WERI-Rb-1 (cell line): ENCODE data around the gene TAF3.

Source experiments
- DNase-seq: peaks from one replicate; pipeline ENCODE4 v3.0.0-alpha.2; 2020
- H3K27ac ChIP-seq: fragments of 250-450 bp; sonication (Bioruptor Pico); 2 replicates; pipeline ENCODE4 v1.5.1; 2020; ENCODE audit warnings: mild to moderate bottlenecking, moderate library complexity
- H3K27me3 ChIP-seq: fragments of 250-450 bp; sonication (Bioruptor Pico); 2 replicates; pipeline ENCODE4 v1.5.1; 2021; ENCODE audit warnings: mild to moderate bottlenecking, low read depth, moderate library complexity; ENCODE audit not compliant: insufficient read depth, severe bottlenecking
- H3K36me3 ChIP-seq: fragments of 250-450 bp; sonication (Bioruptor Pico); 2 replicates; pipeline ENCODE4 v1.5.1; 2020; ENCODE audit warnings: mild to moderate bottlenecking, moderate library complexity
- H3K4me3 ChIP-seq: 2 replicates; pipeline ENCODE4 v1.5.1; 2011; ENCODE audit warnings: low read depth, mild to moderate bottlenecking, control low read depth, low read length
- H3K9me3 ChIP-seq: fragments of 250-450 bp; sonication (Bioruptor Pico); 2 replicates; pipeline ENCODE4 v1.5.1; 2021; ENCODE audit warnings: mild to moderate bottlenecking, moderate library complexity; ENCODE audit not compliant: severe bottlenecking
- CTCF ChIP-seq: IDR thresholded peaks from 2 replicates; pipeline ENCODE4 v1.5.1; 2011; ENCODE audit warnings: low read depth, mild to moderate bottlenecking, control low read depth, inconsistent platforms, low read length

The TAF3 gene

DNA sequence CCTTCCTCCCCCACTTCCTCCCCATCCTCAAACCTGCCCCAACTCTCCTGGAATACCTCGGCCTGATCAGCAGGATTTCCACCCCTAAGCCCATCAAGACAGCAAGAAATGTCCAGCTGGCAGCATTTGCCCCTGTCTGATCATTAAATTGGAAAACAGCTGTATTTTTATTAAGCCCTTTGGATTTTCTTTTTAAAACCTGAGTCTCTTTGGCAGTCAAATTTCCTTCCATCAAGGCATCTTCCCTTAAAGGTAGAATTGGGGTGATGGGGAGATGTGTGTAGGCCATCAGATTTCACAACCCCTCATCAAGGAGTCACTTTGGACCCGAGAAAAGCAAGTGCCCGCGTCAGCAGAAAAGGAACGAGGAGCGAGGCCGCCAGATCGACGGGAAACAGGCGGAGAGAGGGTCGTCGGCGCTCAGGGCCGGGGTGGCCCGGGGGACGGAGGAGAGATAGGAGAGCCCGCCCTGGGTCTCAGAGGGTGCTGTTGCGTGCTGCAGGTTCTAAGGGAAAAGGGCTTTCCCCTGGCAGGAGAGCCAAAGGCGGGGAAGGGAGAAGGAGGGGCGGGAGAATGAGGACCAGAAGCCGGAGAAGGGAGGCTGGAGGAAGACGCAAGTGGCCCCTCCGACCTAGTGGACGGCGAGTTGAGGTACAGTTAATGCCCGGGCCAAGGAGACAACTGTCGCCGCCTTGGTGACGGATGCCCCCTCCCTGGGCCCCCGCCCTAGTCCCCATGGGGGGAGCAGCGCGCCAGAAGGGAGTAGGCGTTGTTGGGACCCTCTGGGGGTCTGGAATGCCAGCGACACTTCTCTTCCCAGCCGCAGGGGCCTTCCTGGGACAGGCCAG, 224.6 kb downstream of the TAF3 start:
- no peak overlapping the region for H3K4me3 ChIP-seq
- no peak for DNase-seq
- no peak overlapping the region for H3K27ac ChIP-seq
- no peaks in the 10 kb centered on the region for H3K9me3 ChIP-seq
- no peak for TF ChIP-seq CTCF
- no peaks in the 10 kb centered on the region for H3K36me3 ChIP-seq
- peaks cover 75% of the 10 kb centered on the region for H3K27me3 ChIP-seq

DNA sequence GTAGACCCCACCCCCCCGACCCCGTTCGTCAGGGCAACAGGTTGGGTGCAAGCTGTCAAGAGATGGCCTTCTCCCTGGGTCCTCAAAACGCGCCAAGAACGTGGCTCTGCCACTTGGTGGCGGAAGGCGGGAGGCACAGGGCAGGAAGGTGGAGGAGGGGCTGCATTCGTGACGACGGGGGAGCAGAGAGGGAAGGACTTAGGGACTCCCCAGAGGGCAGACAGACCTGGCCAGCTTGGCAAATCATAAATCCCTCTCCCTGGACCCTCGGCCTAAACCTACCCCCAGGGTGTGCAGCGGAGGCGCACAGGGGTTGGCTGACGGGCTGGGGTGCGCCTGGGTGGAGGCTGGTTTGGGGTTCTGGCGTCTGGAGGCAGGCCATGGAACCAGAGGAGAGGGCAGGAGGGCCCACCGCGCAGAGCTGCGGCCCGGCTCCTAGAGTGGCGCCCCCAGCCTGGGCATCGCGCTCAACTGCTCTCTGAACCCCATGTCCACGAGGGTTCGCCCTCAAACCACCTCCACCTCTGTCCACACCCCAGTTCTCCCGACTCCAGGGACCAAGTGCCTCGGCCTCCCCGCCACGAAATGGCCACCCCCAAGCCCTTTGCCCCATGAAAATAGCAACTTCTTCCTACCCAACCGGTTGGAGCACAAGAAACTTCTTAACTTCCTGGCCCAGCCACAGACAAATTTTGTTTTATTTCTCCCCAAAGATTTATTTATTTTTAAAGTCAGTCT, 225.4 kb downstream of the TAF3 start:
- H3K9me3 ChIP-seq = no peaks in the 10 kb centered on the region
- H3K27ac ChIP-seq = no peak overlapping the region
- no peaks in the 10 kb centered on the region for H3K36me3 ChIP-seq
- H3K4me3 ChIP-seq = no peak overlapping the region
- peaks cover 74% of the 10 kb centered on the region for H3K27me3 ChIP-seq
- no peak for DNase-seq
- TF ChIP-seq CTCF = no peak

GRCh38 chr10:8044331-8044907, 226.1 kb downstream of the TAF3 start:
- no peaks in the 10 kb centered on the region for H3K36me3 ChIP-seq
- peaks cover 75% of the 10 kb centered on the region for H3K27me3 ChIP-seq
- H3K27ac ChIP-seq = no peak overlapping the region
- no peak for DNase-seq
- no peak for TF ChIP-seq CTCF
- no peak overlapping the region for H3K4me3 ChIP-seq
- no peaks in the 10 kb centered on the region for H3K9me3 ChIP-seq

GRCh38 chr10:8044908-8045725, 226.8 kb downstream of the TAF3 start:
- H3K36me3 ChIP-seq = no peaks in the 10 kb centered on the region
- H3K27ac ChIP-seq = no peak overlapping the region
- TF ChIP-seq CTCF = no peak
- no peak overlapping the region for H3K4me3 ChIP-seq
- peaks cover 77% of the 10 kb centered on the region for H3K27me3 ChIP-seq
- no peaks in the 10 kb centered on the region for H3K9me3 ChIP-seq
- no peak for DNase-seq

DNA sequence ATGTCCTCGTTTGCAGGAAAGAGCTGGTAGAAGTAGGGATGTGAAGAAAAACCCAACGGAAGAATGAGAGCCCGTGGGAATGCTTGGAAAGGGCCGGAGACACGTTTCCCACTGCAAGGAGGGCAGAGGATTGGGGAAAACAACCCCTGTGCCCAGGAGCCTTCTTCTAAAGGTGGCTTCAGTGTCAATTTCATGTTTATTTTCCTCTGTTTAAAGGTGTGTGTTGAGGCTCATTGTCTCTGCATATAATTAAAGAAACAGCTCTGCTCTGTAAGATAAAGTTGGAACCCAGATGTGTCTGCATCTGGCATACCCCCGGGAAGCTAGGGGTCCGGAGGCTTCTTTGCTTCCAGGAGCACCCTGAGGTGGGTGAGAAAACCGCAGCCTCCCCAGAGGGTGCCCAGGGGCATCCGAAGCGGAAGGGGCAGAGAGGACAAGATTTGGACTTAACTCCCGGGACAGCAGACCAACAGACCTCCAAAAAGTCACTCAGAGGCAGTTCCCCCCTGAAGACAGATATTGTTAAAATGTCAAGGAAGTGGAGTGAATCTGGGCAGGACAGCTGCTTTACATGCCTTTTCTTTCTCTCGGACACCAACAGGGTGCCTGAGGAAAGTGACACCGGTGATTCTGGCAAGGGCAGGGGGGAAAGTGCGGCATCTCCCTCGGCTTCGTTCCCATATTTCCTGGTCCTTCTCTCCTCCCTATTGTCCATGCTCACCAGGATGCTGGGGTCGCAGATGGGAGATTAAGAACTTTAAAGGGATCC, 227.6 kb downstream of the TAF3 start:
- TF ChIP-seq CTCF = no peak
- H3K27me3 ChIP-seq = peaks cover 84% of the 10 kb centered on the region
- H3K27ac ChIP-seq = no peak overlapping the region
- no peaks in the 10 kb centered on the region for H3K9me3 ChIP-seq
- DNase-seq = no peak
- no peaks in the 10 kb centered on the region for H3K36me3 ChIP-seq
- no peak overlapping the region for H3K4me3 ChIP-seq
